Stomach (tissue), 4 donors: ENCODE data around the gene RNF130.

Experiments
- CTCF ChIP-seq, 7 experiments: fragments of 450-650 bp in 4 of 7; fragments of 200-600 bp in 3 of 7; sonication (generic) in 3 of 7; IDR thresholded peaks; one replicate each; pipeline ENCODE4 v1.5.1; 2016 to 2019; ENCODE audit warnings: antibody characterized with exemption in 7 of 7, control low read depth in 2 of 7, mild to moderate bottlenecking in 1 of 7
- EP300 ChIP-seq: sonication (generic); formaldehyde crosslinking; IDR thresholded peaks from one replicate; pipeline ENCODE4 v1.6.1; 2017; ENCODE audit warnings: antibody characterized with exemption
- POLR2A ChIP-seq, 4 donors: fragments of 450-650 bp; IDR thresholded peaks; one replicate each; pipeline ENCODE4 v1.6.1; 2016; ENCODE audit warnings: antibody characterized with exemption in 4 of 4, control low read depth in 2 of 4, mild to moderate bottlenecking in 1 of 4, moderate library complexity in 1 of 4
- POLR2AphosphoS5 ChIP-seq, 3 donors: sonication (generic); formaldehyde crosslinking; IDR thresholded peaks; one replicate each; pipeline ENCODE4 v1.6.1; 2016; ENCODE audit warnings: antibody characterized with exemption in 3 of 3

DNA sequence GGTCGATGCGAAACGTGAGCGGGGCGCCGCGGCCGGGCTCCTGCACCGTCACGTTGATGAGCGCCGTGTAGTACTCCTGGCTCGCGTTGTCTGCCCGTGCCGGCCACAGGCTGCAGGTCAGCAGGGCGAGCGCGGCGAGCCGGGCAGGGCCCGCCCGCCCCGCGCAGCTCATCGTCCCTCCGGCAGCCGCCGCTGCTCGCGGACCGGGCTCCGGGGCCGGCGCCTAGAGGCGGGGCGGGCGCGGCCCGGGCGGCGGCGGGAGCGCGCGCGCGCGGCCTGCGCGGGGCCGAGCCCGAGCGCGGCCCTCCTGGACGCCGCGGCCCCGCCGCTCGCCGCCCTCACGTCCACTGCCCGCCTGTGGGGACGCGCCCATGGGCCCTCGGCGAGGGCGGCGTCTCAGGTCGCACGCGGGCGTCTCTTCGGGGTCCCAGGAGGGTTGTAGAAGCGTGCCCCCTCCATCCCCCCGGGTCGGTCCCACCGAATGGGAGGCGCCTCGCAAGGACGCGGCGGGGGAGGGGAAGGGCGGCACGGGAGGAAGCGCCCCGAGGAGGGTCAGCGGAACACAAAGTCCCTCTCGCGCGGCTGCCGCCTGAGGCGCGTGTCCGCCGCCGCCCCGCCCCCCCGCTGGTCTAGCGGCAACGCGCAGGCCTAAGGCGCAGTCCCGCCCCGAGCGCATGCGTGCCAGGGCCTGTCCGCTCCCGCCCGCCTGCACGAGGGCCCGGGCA is at the start of gene RNF130:
- TF ChIP-seq POLR2AphosphoS5 (IDR thresholded peaks at IDR 0.05) (peak; percentile 25 to 93 (median 77)), EP300 (no peak), CTCF (IDR thresholded peaks at IDR 0.05) (no peak), POLR2A (IDR thresholded peaks at IDR 0.05) (no peak)
